ENCODE data around the gene RNF214.
A peak's percentile ranks its signal among the peaks of the same experiment; 100 is the strongest.
"Not testable (repeated sequence)": the region's sequence is repeated elsewhere in the genome, so short reads cannot be mapped to it uniquely, and the experiment has no call there.

The RNF214 gene

GRCh38 chr11:117232092-117232878 is at the start of gene RNF214:
Gene RNF214, plus strand, starts transcription at chr11:117232671. Its CDS starts 1,602 bp downstream, at chr11:117234273.
- H3K4me3 ChIP-seq (ENCODE audit: low read length) = peak within 1 kb of the TSS; percentile 88
- no peak for TF ChIP-seq ZNF274 (IDR thresholded peaks at IDR 0.05; ENCODE audit: low read depth, low read length)

- not testable (repeated sequence) for H3K4me3 ChIP-seq (ENCODE audit: low read length)
These were observed 49.3 kb upstream of the RNF214 start for GRCh38 chr11:117183178-117183577.

- H3K4me3 ChIP-seq (ENCODE audit: low read length) = no peak overlapping the region
- TF ChIP-seq ZNF274 (IDR thresholded peaks at IDR 0.05; ENCODE audit: low read depth, low read length) = no peak
These were observed 48.6 kb upstream of the RNF214 start for GRCh38 chr11:117183724-117184349.

GRCh38 chr11:117185736-117186430 is 46.6 kb upstream of the RNF214 start:
- H3K4me3 ChIP-seq (ENCODE audit: low read length) = no peak overlapping the region
- TF ChIP-seq ZNF274 (IDR thresholded peaks at IDR 0.05; ENCODE audit: low read depth, low read length) = no peak

- TF ChIP-seq ZNF274 (IDR thresholded peaks at IDR 0.05; ENCODE audit: low read depth, low read length) = no peak
- no peak overlapping the region for H3K4me3 ChIP-seq (ENCODE audit: low read length)
These were observed 46.1 kb upstream of the RNF214 start for GRCh38 chr11:117186431-117186761.

- H3K4me3 ChIP-seq (ENCODE audit: low read length) = no peak overlapping the region
- TF ChIP-seq ZNF274 (IDR thresholded peaks at IDR 0.05; ENCODE audit: low read depth, low read length) = no peak
These were observed 45.5 kb upstream of the RNF214 start for GRCh38 chr11:117187007-117187406.

GRCh38 chr11:117187428-117187798 is 45.1 kb upstream of the RNF214 start:
- TF ChIP-seq ZNF274 (IDR thresholded peaks at IDR 0.05; ENCODE audit: low read depth, low read length) = no peak
- no peak overlapping the region for H3K4me3 ChIP-seq (ENCODE audit: low read length)

GRCh38 chr11:117187799-117188481 is 44.5 kb upstream of the RNF214 start:
- no peak for TF ChIP-seq ZNF274 (IDR thresholded peaks at IDR 0.05; ENCODE audit: low read depth, low read length)

GRCh38 chr11:117188620-117189081 is 43.8 kb upstream of the RNF214 start:
- TF ChIP-seq ZNF274 (IDR thresholded peaks at IDR 0.05; ENCODE audit: low read depth, low read length) = no peak
- H3K4me3 ChIP-seq (ENCODE audit: low read length) = no peak overlapping the region

More at GRCh38 chr11:117187799-117188481, 44.5 kb upstream of the RNF214 start:
- no peak overlapping the region for H3K4me3 ChIP-seq (ENCODE audit: low read length)

- no peak for TF ChIP-seq ZNF274 (IDR thresholded peaks at IDR 0.05; ENCODE audit: low read depth, low read length)
- H3K4me3 ChIP-seq (ENCODE audit: low read length) = no peak overlapping the region
These were observed 43.1 kb upstream of the RNF214 start for GRCh38 chr11:117189191-117189940.

GRCh38 chr11:117189941-117190544 is 42.4 kb upstream of the RNF214 start:
- H3K4me3 ChIP-seq (ENCODE audit: low read length) = no peak overlapping the region
- TF ChIP-seq ZNF274 (IDR thresholded peaks at IDR 0.05; ENCODE audit: low read depth, low read length) = no peak

GRCh38 chr11:117191680-117192400 is 40.6 kb upstream of the RNF214 start:
- H3K4me3 ChIP-seq (ENCODE audit: low read length) = no peak overlapping the region
- TF ChIP-seq ZNF274 (IDR thresholded peaks at IDR 0.05; ENCODE audit: low read depth, low read length) = no peak

Data from GM08714 (cell line).